ENCODE measurements around the gene HMGN1. TPM values are rescaled to one million over a fixed set of nuclear protein-coding genes. Genes with fewer than 3 reads are reported as not detected.

Gene HMGN1
- total RNA-seq, 3 donors from 2014 or later (not counting 1 experiment from before 2014, with no cell fraction given), result 187 to 228 (median 219) TPM

GRCh38 chr21:39362733-39363132 lies 13.8 kb upstream of the HMGN1 start:
- Histone ChIP-seq H3K4me3 (ENCODE audit: low read length) (no peak overlapping the region), H3K4me1 (ENCODE audit: control insufficient read depth, insufficient read depth, low read length) (no peaks in the 10 kb centered on the region), H3K27me3 (ENCODE audit: control insufficient read depth, insufficient read depth, low read length) (no peaks in the 10 kb centered on the region), H3K27ac (ENCODE audit: low read length) (no peak overlapping the region), H3K9me3 (ENCODE audit: control insufficient read depth, insufficient read depth, low read length) (no peaks in the 10 kb centered on the region), H3K36me3 (ENCODE audit: control insufficient read depth, insufficient read depth, low read length) (no peaks in the 10 kb centered on the region)
- H3K27ac Mint-ChIP-seq, result no peak overlapping the region
- H3K9me3 Mint-ChIP-seq, result no peaks in the 10 kb centered on the region
- H3K4me1 Mint-ChIP-seq, result no peaks in the 10 kb centered on the region
- ATAC-seq (no peak), DNase-seq (no peak)
- TF ChIP-seq CTCF (IDR thresholded peaks at IDR 0.05), result no peak
- no peaks in the 10 kb centered on the region for H3K36me3 Mint-ChIP-seq
- H3K27me3 Mint-ChIP-seq (ENCODE audit: low read depth in 2 of 2), result peaks cover 20 to 32% of the 10 kb centered on the region in 2 donors
- 100% methylated on average over 2 of the region's 3 CpGs for WGBS (ENCODE audit: insufficient coverage)
- intact Hi-C loops (cut with micrococcal nuclease), result no loop called here
- no peak overlapping the region for H3K4me3 Mint-ChIP-seq

- H3K27me3 ChIP-seq (ENCODE audit: control insufficient read depth, insufficient read depth, low read length), result no peaks in the 10 kb centered on the region
- intact Hi-C loops (cut with micrococcal nuclease), result no loop called here
- H3K27ac ChIP-seq (ENCODE audit: low read length), result no peak overlapping the region
- no peaks in the 10 kb centered on the region for H3K9me3 ChIP-seq (ENCODE audit: control insufficient read depth, insufficient read depth, low read length)
- no peak for TF ChIP-seq CTCF (IDR thresholded peaks at IDR 0.05)
- no peaks in the 10 kb centered on the region for H3K36me3 Mint-ChIP-seq
- no peaks in the 10 kb centered on the region for H3K9me3 Mint-ChIP-seq
- no peak overlapping the region for H3K4me3 Mint-ChIP-seq
- DNase-seq, result no peak
- H3K4me1 Mint-ChIP-seq, result no peaks in the 10 kb centered on the region
- whole genome bisulfite sequencing (ENCODE audit: insufficient coverage), result 94% methylated on average over 4 of the region's 4 CpGs
- no peak overlapping the region for H3K4me3 ChIP-seq (ENCODE audit: low read length)
- ATAC-seq, result no peak
- no peaks in the 10 kb centered on the region for H3K4me1 ChIP-seq (ENCODE audit: control insufficient read depth, insufficient read depth, low read length)
- peaks cover 37 to 55% of the 10 kb centered on the region in 2 donors for H3K27me3 Mint-ChIP-seq (ENCODE audit: low read depth in 2 of 2)
- no peaks in the 10 kb centered on the region for H3K36me3 ChIP-seq (ENCODE audit: control insufficient read depth, insufficient read depth, low read length)
- no peak overlapping the region for H3K27ac Mint-ChIP-seq
Observed at GRCh38 chr21:39359382-39359781, 10.5 kb upstream of the HMGN1 start.

GRCh38 chr21:39353295-39353694 lies 4.4 kb upstream of the HMGN1 start:
- intact Hi-C loops (cut with micrococcal nuclease), result no loop called here
- H3K4me1 Mint-ChIP-seq, result peaks cover 5% of the 10 kb centered on the region in 2 donors
- WGBS (ENCODE audit: insufficient coverage), result 86% methylated on average over 3 of the region's 3 CpGs

More at GRCh38 chr21:39353295-39353694, 4.4 kb upstream of the HMGN1 start:
- no peaks in the 10 kb centered on the region for H3K36me3 Mint-ChIP-seq
- H3K36me3 ChIP-seq (ENCODE audit: control insufficient read depth, insufficient read depth, low read length), result no peaks in the 10 kb centered on the region
- H3K9me3 Mint-ChIP-seq, result no peaks in the 10 kb centered on the region
- no peak for DNase-seq
- H3K4me1 ChIP-seq (ENCODE audit: control insufficient read depth, insufficient read depth, low read length), result peaks cover 6% of the 10 kb centered on the region
- H3K27ac Mint-ChIP-seq, result no peak overlapping the region
- TF ChIP-seq CTCF (IDR thresholded peaks at IDR 0.05), result no peak
- H3K4me3 ChIP-seq (ENCODE audit: low read length), result no peak overlapping the region
- no peak overlapping the region for H3K4me3 Mint-ChIP-seq
- H3K9me3 ChIP-seq (ENCODE audit: control insufficient read depth, insufficient read depth, low read length), result no peaks in the 10 kb centered on the region
- H3K27me3 ChIP-seq (ENCODE audit: control insufficient read depth, insufficient read depth, low read length), result no peaks in the 10 kb centered on the region
- no peak overlapping the region for H3K27ac ChIP-seq (ENCODE audit: low read length)
- peaks cover 27 to 38% of the 10 kb centered on the region in 2 donors for H3K27me3 Mint-ChIP-seq (ENCODE audit: low read depth in 2 of 2)
- no peak for ATAC-seq

All from natural killer cell (primary cell).